ENCODE data around the gene ONECUT3.

The ONECUT3 gene

GRCh38 chr19:1728816-1729567, 24.3 kb upstream of the ONECUT3 start:
- TF ChIP-seq POLR2A (IDR thresholded peaks at IDR 0.05; ENCODE audit: low read length) (no peak), GATA1 (IDR thresholded peaks at IDR 0.05; ENCODE audit: low read depth, low read length) (no peak)
- no peak for DNase-seq

- DNase-seq = no peak
Observed at GRCh38 chr19:1729568-1729925, 23.8 kb upstream of the ONECUT3 start.

GRCh38 chr19:1730157-1730556, 23.1 kb upstream of the ONECUT3 start:
- no peak for TF ChIP-seq GATA1 (IDR thresholded peaks at IDR 0.05; ENCODE audit: low read depth, low read length)
- TF ChIP-seq POLR2A (IDR thresholded peaks at IDR 0.05; ENCODE audit: low read length) = no peak
- no peak for DNase-seq

More at GRCh38 chr19:1729568-1729925, 23.8 kb upstream of the ONECUT3 start:
- TF ChIP-seq GATA1 (IDR thresholded peaks at IDR 0.05; ENCODE audit: low read depth, low read length) (no peak), POLR2A (IDR thresholded peaks at IDR 0.05; ENCODE audit: low read length) (no peak)

GRCh38 chr19:1734321-1734966, 18.9 kb upstream of the ONECUT3 start:
- TF ChIP-seq GATA1 (IDR thresholded peaks at IDR 0.05; ENCODE audit: low read depth, low read length) (no peak), POLR2A (IDR thresholded peaks at IDR 0.05; ENCODE audit: low read length) (no peak)
- no peak for DNase-seq

GRCh38 chr19:1736280-1736679, 17.0 kb upstream of the ONECUT3 start:
- no peak for DNase-seq
- TF ChIP-seq POLR2A (IDR thresholded peaks at IDR 0.05; ENCODE audit: low read length) (no peak), GATA1 (IDR thresholded peaks at IDR 0.05; ENCODE audit: low read depth, low read length) (no peak)

- TF ChIP-seq GATA1 (IDR thresholded peaks at IDR 0.05; ENCODE audit: low read depth, low read length) = no peak
- DNase-seq = no peak
Observed at GRCh38 chr19:1736927-1737326, 16.4 kb upstream of the ONECUT3 start.

- DNase-seq = no peak
- TF ChIP-seq POLR2A (IDR thresholded peaks at IDR 0.05; ENCODE audit: low read length) = no peak
- TF ChIP-seq GATA1 (IDR thresholded peaks at IDR 0.05; ENCODE audit: low read depth, low read length) = no peak
Observed at GRCh38 chr19:1739960-1740629, 13.2 kb upstream of the ONECUT3 start.

GRCh38 chr19:1742989-1743696, 10.2 kb upstream of the ONECUT3 start:
- DNase-seq = no peak
- TF ChIP-seq POLR2A (IDR thresholded peaks at IDR 0.05; ENCODE audit: low read length) = no peak
- TF ChIP-seq GATA1 (IDR thresholded peaks at IDR 0.05; ENCODE audit: low read depth, low read length) = no peak

GRCh38 chr19:1744133-1744665, 9.1 kb upstream of the ONECUT3 start:
- no peak for TF ChIP-seq GATA1 (IDR thresholded peaks at IDR 0.05; ENCODE audit: low read depth, low read length)
- TF ChIP-seq POLR2A (IDR thresholded peaks at IDR 0.05; ENCODE audit: low read length) = no peak
- no peak for DNase-seq

- DNase-seq = no peak
- no peak for TF ChIP-seq POLR2A (IDR thresholded peaks at IDR 0.05; ENCODE audit: low read length)
- TF ChIP-seq GATA1 (IDR thresholded peaks at IDR 0.05; ENCODE audit: low read depth, low read length) = no peak
Observed at GRCh38 chr19:1744822-1745563, 8.3 kb upstream of the ONECUT3 start.

- no peak for DNase-seq
- TF ChIP-seq POLR2A (IDR thresholded peaks at IDR 0.05; ENCODE audit: low read length) (no peak), GATA1 (IDR thresholded peaks at IDR 0.05; ENCODE audit: low read depth, low read length) (no peak)
Observed at GRCh38 chr19:1745589-1746031, 7.7 kb upstream of the ONECUT3 start.

GRCh38 chr19:1746401-1747284, 6.7 kb upstream of the ONECUT3 start:
- TF ChIP-seq POLR2A (IDR thresholded peaks at IDR 0.05; ENCODE audit: low read length) = no peak
- no peak for TF ChIP-seq GATA1 (IDR thresholded peaks at IDR 0.05; ENCODE audit: low read depth, low read length)
- no peak for DNase-seq
